SKM-1 treated with dmso at 0.1 percent for 144 hours (cell line): ENCODE data around the gene GTF2A1L.
"Not testable (repeated sequence)": the region's sequence is repeated elsewhere in the genome, so short reads cannot be mapped to it uniquely, and the experiment has no call there.

Source experiments
- DNase-seq: peaks from one replicate; lab custom pipeline; 2025; ENCODE audit not compliant: unreplicated experiment; lab: John Stamatoyannopoulos, UW

GTF2A1L gene

GRCh38 chr2:48696881-48697280, 79.2 kb downstream of the GTF2A1L start:
- DNase-seq, result no peak

GRCh38 chr2:48699348-48699930, 81.8 kb downstream of the GTF2A1L start:
- DNase-seq, result no peak

- DNase-seq, result not testable (repeated sequence)
These were observed 86.0 kb downstream of the GTF2A1L start for GRCh38 chr2:48703621-48704020.

- no peak for DNase-seq
These were observed 89.8 kb downstream of the GTF2A1L start for GRCh38 chr2:48707466-48707865.

- no peak for DNase-seq
These were observed 91.7 kb downstream of the GTF2A1L start for GRCh38 chr2:48709096-48710034.

GRCh38 chr2:48711343-48711742, 93.7 kb downstream of the GTF2A1L start:
- no peak for DNase-seq

- no peak for DNase-seq
These were observed 94.5 kb downstream of the GTF2A1L start for GRCh38 chr2:48712151-48712550.

- no peak for DNase-seq
These were observed 96.0 kb downstream of the GTF2A1L start for GRCh38 chr2:48713647-48714046.

- no peak for DNase-seq
These were observed 96.6 kb downstream of the GTF2A1L start for GRCh38 chr2:48714245-48714644.

- DNase-seq, result peak; percentile 10
These were observed 97.6 kb downstream of the GTF2A1L start for GRCh38 chr2:48715042-48715899.

- no peak for DNase-seq
These were observed 98.3 kb downstream of the GTF2A1L start for GRCh38 chr2:48715956-48716355.

GRCh38 chr2:48717846-48718245, 100.2 kb downstream of the GTF2A1L start:
- no peak for DNase-seq

- DNase-seq, result no peak
These were observed 102.0 kb downstream of the GTF2A1L start for GRCh38 chr2:48719480-48720177.

GRCh38 chr2:48721158-48721557, 103.5 kb downstream of the GTF2A1L start:
- no peak for DNase-seq

- no peak for DNase-seq
These were observed 104.7 kb downstream of the GTF2A1L start for GRCh38 chr2:48722391-48722790.

- no peak for DNase-seq
These were observed 105.5 kb downstream of the GTF2A1L start for GRCh38 chr2:48723129-48723528.

- no peak for DNase-seq
These were observed 106.6 kb downstream of the GTF2A1L start for GRCh38 chr2:48724278-48724677.

- no peak for DNase-seq
These were observed 108.2 kb downstream of the GTF2A1L start for GRCh38 chr2:48725696-48726494.

- no peak for DNase-seq
These were observed 109.9 kb downstream of the GTF2A1L start for GRCh38 chr2:48727560-48727959.

- no peak for DNase-seq
These were observed 110.6 kb downstream of the GTF2A1L start for GRCh38 chr2:48728295-48728694.
